HepG2 (cell line): Measurements from ENCODE around the gene PLD1. TPM values are rescaled to one million over a fixed set of nuclear protein-coding genes. Genes with fewer than 3 reads are reported as not detected.

Experiments used
- AGO2 ChIP-seq: fragments of 200-400 bp; formaldehyde crosslinking; optimal IDR thresholded peaks from 2 replicates; pipeline ENCODE3; 2017; ENCODE audit warnings: mild to moderate bottlenecking, low read depth, low read length, moderate library complexity
- AHDC1 ChIP-seq: sonication (generic); formaldehyde crosslinking; IDR thresholded peaks from 2 replicates; pipeline ENCODE4 v1.5.1; 2020; ENCODE audit warnings: mild to moderate bottlenecking, missing genetic modification reagents, borderline replicate concordance
- GABPB1 ChIP-seq: IDR thresholded peaks from 2 replicates; pipeline ENCODE4 v1.6.1; 2016; ENCODE audit warnings: mild to moderate bottlenecking, missing genetic modification reagents, moderate library complexity, missing compliant biosample characterization
- GATAD1 ChIP-seq: IDR thresholded peaks from 2 replicates; pipeline ENCODE4 v1.6.1; 2016; ENCODE audit warnings: missing genetic modification reagents, missing compliant biosample characterization
- ISX ChIP-seq: sonication (generic); formaldehyde crosslinking; conservative IDR thresholded peaks from 2 replicates; pipeline ENCODE4 v1.5.0; 2020; ENCODE audit warnings: missing genetic modification reagents
- RARG ChIP-seq: sonication (generic); formaldehyde crosslinking; IDR thresholded peaks from 2 replicates; pipeline ENCODE4 v1.4.0; 2020; ENCODE audit warnings: low read depth, mild to moderate bottlenecking, missing genetic modification reagents
- SIX1 ChIP-seq: sonication (generic); formaldehyde crosslinking; IDR thresholded peaks from 2 replicates; pipeline ENCODE4 v1.4.0; 2020; ENCODE audit warnings: missing genetic modification reagents, borderline replicate concordance
- SIX4 ChIP-seq: sonication (generic); formaldehyde crosslinking; IDR thresholded peaks from 2 replicates; pipeline ENCODE4 v1.4.0; 2020; ENCODE audit warnings: missing genetic modification reagents
- SRF ChIP-seq: IDR thresholded peaks from 2 replicates; pipeline ENCODE4 v1.6.1; 2011; ENCODE audit warnings: mild to moderate bottlenecking, low read depth, low read length, moderate library complexity
- ZBED4 ChIP-seq: sonication (generic); formaldehyde crosslinking; IDR thresholded peaks from 2 replicates; pipeline ENCODE4 v1.4.0; 2020; ENCODE audit warnings: missing genetic modification reagents, borderline replicate concordance
- ZFP36L2 ChIP-seq: sonication (generic); formaldehyde crosslinking; IDR thresholded peaks from 2 replicates; pipeline ENCODE4 v1.4.0; 2020; ENCODE audit warnings: missing genetic modification reagents
- ZNF362 ChIP-seq: sonication (generic); formaldehyde crosslinking; IDR thresholded peaks from 2 replicates; pipeline ENCODE4 v1.4.0; 2020; ENCODE audit warnings: missing genetic modification reagents, mild to moderate bottlenecking, borderline replicate concordance
- polyA plus RNA-seq, 8 experiments: library from polyadenylated mRNA; depleted of rRNA in 3 of 8; stranded (reverse) in 7 of 8; unstranded in 1 of 8; fragments of >200 nt; fragmentation: Illumina TruSeq in 4 of 8; extraction: Trizol in 4 of 8; gene quantifications; 2 replicates each; pipeline versions ENCODE4 v1.2.1 to v1.2.3, GENCODE V29; 2011 to 2016; ENCODE audit warnings: low read depth in 4 of 8, missing spikeins in 1 of 8, mixed read lengths in 1 of 8; ENCODE audit not compliant: insufficient read depth in 1 of 8
- total RNA-seq, 5 experiments: library from RNA; depleted of rRNA; stranded (reverse); fragments of >200 nt; fragmentation: Illumina TruSeq; extraction: Trizol; gene quantifications; 2 replicates each; pipeline ENCODE4 v1.2.3, GENCODE V29; 2016; ENCODE audit warnings: low read depth in 1 of 5
- TF ChIP-seq, protein P1 (sequence below): sonication (generic); formaldehyde crosslinking; IDR thresholded peaks from 2 replicates; pipeline ENCODE4 v1.5.0; 2020; ENCODE audit warnings: missing genetic modification reagents
- TF ChIP-seq, protein P2 (sequence below): sonication (generic); formaldehyde crosslinking; IDR thresholded peaks from 2 replicates; pipeline ENCODE4 v1.9.0; 2022; ENCODE audit warnings: low read depth, missing genetic modification reagents

The PLD1 gene
- total and polyA plus RNA-seq, 2 of the 13 experiments (the other 11 are each of a cell fraction or from before 2014, with no cell fraction given) = 27.1 to 59.4 TPM

DNA sequence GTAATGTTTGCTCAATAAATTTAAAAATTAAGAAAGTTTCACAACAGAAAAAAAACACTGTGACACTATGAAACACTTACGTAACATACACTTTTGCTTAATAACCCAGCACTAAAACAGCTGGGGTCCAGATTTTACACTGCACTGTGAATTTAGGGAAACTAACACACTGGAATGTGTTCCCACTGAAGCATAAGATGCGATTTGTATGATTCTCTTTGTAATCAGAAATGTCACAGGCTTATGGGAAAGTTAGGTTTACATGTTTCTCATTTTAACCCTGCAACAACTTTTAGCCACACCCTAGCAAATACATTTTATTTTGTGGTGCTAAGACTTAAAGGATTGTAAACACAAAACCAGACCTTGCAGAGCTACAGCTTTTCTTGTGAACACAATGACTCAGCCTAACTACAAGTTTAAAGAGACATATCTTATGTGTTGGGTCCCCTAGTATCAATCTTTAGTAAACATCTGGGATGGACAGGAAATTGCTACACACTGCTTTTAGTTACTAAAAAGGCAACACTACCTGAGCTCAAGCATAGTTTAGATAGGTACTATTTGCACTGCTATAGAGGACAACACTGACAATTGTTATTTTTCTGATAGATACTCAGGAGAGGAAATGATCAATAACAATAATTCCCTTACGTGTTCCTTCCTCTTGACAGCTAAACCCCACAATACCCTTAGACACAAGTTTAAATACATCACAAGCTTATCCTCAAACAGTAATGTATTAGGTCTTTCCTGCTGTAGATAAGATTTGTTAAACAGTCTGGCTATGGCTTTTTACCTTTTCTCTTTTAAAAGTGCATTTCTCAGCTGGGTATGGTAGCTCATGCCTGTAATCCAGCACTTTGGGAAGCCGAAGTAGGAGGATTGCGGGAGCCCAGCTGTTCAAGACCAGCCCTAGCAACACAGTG, 3.8 kb downstream of the PLD1 start (continued):
- TF ChIP-seq ZBED4 (CRISPR knock-in tag) (no peak; the same call in 1 of the 2 replicates), GATAD1 (CRISPR knock-in tag) (no peak), SIX4 (no peak; the same call in 1 of the 2 replicates), AGO2 (no peak), RARG (CRISPR knock-in tag) (no peak), ZNF362 (CRISPR knock-in tag) (peak; percentile 10; the same call in 1 of the 2 replicates), GABPB1 (CRISPR knock-in tag) (peak; percentile 58), AHDC1 (CRISPR knock-in tag) (peak; percentile 97; the same call in 1 of the 2 replicates), SRF (peak; percentile 76; the same call in 1 of the 2 replicates), SIX1 (CRISPR knock-in tag) (peak; percentile 90), ISX (CRISPR knock-in tag) (no peak), ZFP36L2 (CRISPR knock-in tag) (no peak)
- TF ChIP-seq, protein P1, sequence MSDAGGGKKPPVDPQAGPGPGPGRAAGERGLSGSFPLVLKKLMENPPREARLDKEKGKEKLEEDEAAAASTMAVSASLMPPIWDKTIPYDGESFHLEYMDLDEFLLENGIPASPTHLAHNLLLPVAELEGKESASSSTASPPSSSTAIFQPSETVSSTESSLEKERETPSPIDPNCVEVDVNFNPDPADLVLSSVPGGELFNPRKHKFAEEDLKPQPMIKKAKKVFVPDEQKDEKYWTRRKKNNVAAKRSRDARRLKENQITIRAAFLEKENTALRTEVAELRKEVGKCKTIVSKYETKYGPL = peak; percentile 37; the same call in 1 of the 2 replicates
- TF ChIP-seq, protein P2, sequence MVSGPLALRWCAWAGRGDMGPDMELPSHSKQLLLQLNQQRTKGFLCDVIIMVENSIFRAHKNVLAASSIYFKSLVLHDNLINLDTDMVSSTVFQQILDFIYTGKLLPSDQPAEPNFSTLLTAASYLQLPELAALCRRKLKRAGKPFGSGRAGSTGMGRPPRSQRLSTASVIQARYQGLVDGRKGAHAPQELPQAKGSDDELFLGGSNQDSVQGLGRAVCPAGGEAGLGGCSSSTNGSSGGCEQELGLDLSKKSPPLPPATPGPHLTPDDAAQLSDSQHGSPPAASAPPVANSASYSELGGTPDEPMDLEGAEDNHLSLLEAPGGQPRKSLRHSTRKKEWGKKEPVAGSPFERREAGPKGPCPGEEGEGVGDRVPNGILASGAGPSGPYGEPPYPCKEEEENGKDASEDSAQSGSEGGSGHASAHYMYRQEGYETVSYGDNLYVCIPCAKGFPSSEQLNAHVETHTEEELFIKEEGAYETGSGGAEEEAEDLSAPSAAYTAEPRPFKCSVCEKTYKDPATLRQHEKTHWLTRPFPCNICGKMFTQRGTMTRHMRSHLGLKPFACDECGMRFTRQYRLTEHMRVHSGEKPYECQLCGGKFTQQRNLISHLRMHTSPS (CRISPR knock-in tag) = no peak
